Muscle of leg (tissue), 11 donors: Measurements from ENCODE around the gene THEM5. TPM values are rescaled to one million over a fixed set of nuclear protein-coding genes. Genes with fewer than 3 reads are reported as not detected.

ENCODE experiments used
- DNase-seq: peaks from one replicate; pipeline ENCODE4 v3.0.0; 2013
- H3K27ac ChIP-seq: one replicate; pipeline ENCODE4 v1.5.1; 2013; ENCODE audit warnings: mild to moderate bottlenecking, low read length, control low read depth
- H3K27me3 ChIP-seq: one replicate; pipeline ENCODE4 v1.6.1; 2013; ENCODE audit warnings: low read length; ENCODE audit not compliant: control insufficient read depth, insufficient read depth
- H3K36me3 ChIP-seq: one replicate; pipeline ENCODE4 v1.6.1; 2013; ENCODE audit warnings: low read length; ENCODE audit not compliant: control insufficient read depth, insufficient read depth
- H3K4me1 ChIP-seq: one replicate; pipeline ENCODE4 v1.6.1; 2013; ENCODE audit warnings: low read length; ENCODE audit not compliant: control insufficient read depth, insufficient read depth
- H3K4me3 ChIP-seq: one replicate; pipeline ENCODE4 v1.5.1; 2013; ENCODE audit warnings: low read length, control low read depth
- H3K9me3 ChIP-seq: replicated peaks from 2 replicates; pipeline ENCODE4 v1.6.1; 2013; ENCODE audit warnings: low read depth, low read length; ENCODE audit not compliant: control insufficient read depth
- WGBS: methylation state at CpG from one replicate; pipeline ENCODE4 v1.1.5; 2013; ENCODE audit warnings: missing lambda C conversion rate; ENCODE audit not compliant: insufficient coverage; 5-methylcytosine and 5-hydroxymethylcytosine counted together
- polyA plus RNA-seq, 8 donors: library from polyadenylated mRNA; unstranded; fragments of 120-200 nt; gene quantifications; one replicate each; pipeline versions ENCODE4 v1.2.1 to v1.2.3, GENCODE V29; 2013; ENCODE audit warnings: inconsistent platforms in 1 of 8, low replicate concordance in 1 of 8; ENCODE audit not compliant: insufficient read length in 8 of 8, insufficient read depth in 1 of 8
- total RNA-seq: library from RNA; stranded (reverse); fragments of 120-200 nt; gene quantifications from one replicate; pipeline ENCODE4 v1.2.4, GENCODE V29; 2013

THEM5 gene
- total and polyA plus RNA-seq, 9 donors, result 0.14 to 1.7 (median 0.42) TPM; not detected in 1

GRCh38 chr1:151868486-151868885 lies 15.0 kb upstream of the THEM5 start:
- DNase-seq, result peak; percentile 15
- WGBS, result no CpG with 5 or more reads among the region's 3 CpGs

GRCh38 chr1:151867765-151868411 lies 14.4 kb upstream of the THEM5 start:
- no peak overlapping the region for H3K4me3 ChIP-seq
- no peaks in the 10 kb centered on the region for H3K4me1 ChIP-seq
- H3K36me3 ChIP-seq, result no peaks in the 10 kb centered on the region
- H3K27me3 ChIP-seq, result no peaks in the 10 kb centered on the region
- H3K27ac ChIP-seq, result no peak overlapping the region
- no peak for DNase-seq
- no peaks in the 10 kb centered on the region for H3K9me3 ChIP-seq
- 84% methylated on average over 3 of the region's 7 CpGs for WGBS

More at GRCh38 chr1:151868486-151868885, 15.0 kb upstream of the THEM5 start:
- H3K9me3 ChIP-seq, result no peaks in the 10 kb centered on the region
- H3K36me3 ChIP-seq, result no peaks in the 10 kb centered on the region
- H3K27me3 ChIP-seq, result no peaks in the 10 kb centered on the region
- no peak overlapping the region for H3K4me3 ChIP-seq
- H3K4me1 ChIP-seq, result no peaks in the 10 kb centered on the region
- H3K27ac ChIP-seq, result no peak overlapping the region

- Histone ChIP-seq H3K4me3 (no peak overlapping the region), H3K4me1 (no peaks in the 10 kb centered on the region), H3K27ac (no peak overlapping the region), H3K36me3 (no peaks in the 10 kb centered on the region), H3K9me3 (no peaks in the 10 kb centered on the region), H3K27me3 (no peaks in the 10 kb centered on the region)
- no CpG with 5 or more reads among the region's 2 CpGs for WGBS
- no peak for DNase-seq
Observed at GRCh38 chr1:151867321-151867720, 13.8 kb upstream of the THEM5 start.

GRCh38 chr1:151864411-151864810 lies 10.9 kb upstream of the THEM5 start:
- H3K4me1 ChIP-seq, result no peaks in the 10 kb centered on the region
- no peaks in the 10 kb centered on the region for H3K36me3 ChIP-seq
- no peak for DNase-seq
- 0% methylated on average over 1 of the region's 2 CpGs for WGBS
- H3K27ac ChIP-seq, result no peak overlapping the region
- no peaks in the 10 kb centered on the region for H3K27me3 ChIP-seq
- H3K9me3 ChIP-seq, result no peaks in the 10 kb centered on the region
- H3K4me3 ChIP-seq, result no peak overlapping the region

- no peak for DNase-seq
- no peaks in the 10 kb centered on the region for H3K4me1 ChIP-seq
- H3K9me3 ChIP-seq, result no peaks in the 10 kb centered on the region
- H3K27me3 ChIP-seq, result peaks cover 2% of the 10 kb centered on the region
- H3K36me3 ChIP-seq, result no peaks in the 10 kb centered on the region
- H3K4me3 ChIP-seq, result no peak overlapping the region
- no peak overlapping the region for H3K27ac ChIP-seq
Observed at GRCh38 chr1:151862604-151863003, 9.1 kb upstream of the THEM5 start.

GRCh38 chr1:151860504-151861187 lies 7.1 kb upstream of the THEM5 start:
- Histone ChIP-seq H3K4me1 (no peaks in the 10 kb centered on the region), H3K27ac (no peak overlapping the region), H3K27me3 (peaks cover 2% of the 10 kb centered on the region), H3K4me3 (no peak overlapping the region), H3K36me3 (no peaks in the 10 kb centered on the region), H3K9me3 (no peaks in the 10 kb centered on the region)
- 64% methylated on average over 6 of the region's 7 CpGs for WGBS
- no peak for DNase-seq

- H3K27me3 ChIP-seq, result peaks cover 2% of the 10 kb centered on the region
- WGBS, result 48% methylated on average over 3 of the region's 6 CpGs
- H3K27ac ChIP-seq, result no peak overlapping the region
- H3K36me3 ChIP-seq, result no peaks in the 10 kb centered on the region
- H3K9me3 ChIP-seq, result no peaks in the 10 kb centered on the region
- no peak overlapping the region for H3K4me3 ChIP-seq
- no peak for DNase-seq
- no peaks in the 10 kb centered on the region for H3K4me1 ChIP-seq
Observed at GRCh38 chr1:151859891-151860293, 6.4 kb upstream of the THEM5 start.

GRCh38 chr1:151858886-151859665 lies 5.6 kb upstream of the THEM5 start:
- no peak for DNase-seq
- Histone ChIP-seq H3K27me3 (peaks cover 2% of the 10 kb centered on the region), H3K27ac (no peak overlapping the region), H3K4me1 (no peaks in the 10 kb centered on the region), H3K36me3 (no peaks in the 10 kb centered on the region), H3K4me3 (no peak overlapping the region), H3K9me3 (no peaks in the 10 kb centered on the region)
- WGBS, result 86% methylated on average over 6 of the region's 6 CpGs

GRCh38 chr1:151858030-151858746 lies 4.7 kb upstream of the THEM5 start:
- Histone ChIP-seq H3K36me3 (no peaks in the 10 kb centered on the region), H3K27me3 (peaks cover 2% of the 10 kb centered on the region), H3K4me3 (no peak overlapping the region), H3K27ac (no peak overlapping the region), H3K4me1 (no peaks in the 10 kb centered on the region), H3K9me3 (no peaks in the 10 kb centered on the region)
- 83% methylated on average over 1 of the region's 3 CpGs for whole genome bisulfite sequencing
- DNase-seq, result no peak

GRCh38 chr1:151855933-151856332 lies 2.4 kb upstream of the THEM5 start:
- no peak for DNase-seq
- Histone ChIP-seq H3K9me3 (no peaks in the 10 kb centered on the region), H3K4me3 (no peak overlapping the region), H3K4me1 (no peaks in the 10 kb centered on the region), H3K27me3 (peaks cover 6% of the 10 kb centered on the region), H3K36me3 (no peaks in the 10 kb centered on the region), H3K27ac (no peak overlapping the region)
- WGBS, result 0% methylated on average over 1 of the region's 4 CpGs
